Breast epithelium (tissue), 3 donors: Measurements from ENCODE around the gene AKR1D1.

Experiments used
- POLR2A ChIP-seq: fragments of 450-650 bp; IDR thresholded peaks from one replicate; pipeline ENCODE4 v1.6.1; 2016; ENCODE audit warnings: antibody characterized with exemption, mild to moderate bottlenecking, moderate library complexity
- POLR2AphosphoS5 ChIP-seq, 3 donors: sonication (generic); formaldehyde crosslinking; IDR thresholded peaks; one replicate each; pipeline ENCODE4 v1.6.1; 2017; ENCODE audit warnings: antibody characterized with exemption in 3 of 3
- TF ChIP-seq, protein P1 (sequence below), 3 donors: fragments of 450-650 bp; IDR thresholded peaks; one replicate each; pipeline ENCODE4 v1.5.1; 2016 to 2017; ENCODE audit warnings: antibody characterized with exemption in 3 of 3, mild to moderate bottlenecking in 3 of 3, moderate library complexity in 3 of 3

GRCh38 chr7:138074121-138074520 lies 2.1 kb upstream of the AKR1D1 start:
- TF ChIP-seq, protein P1, sequence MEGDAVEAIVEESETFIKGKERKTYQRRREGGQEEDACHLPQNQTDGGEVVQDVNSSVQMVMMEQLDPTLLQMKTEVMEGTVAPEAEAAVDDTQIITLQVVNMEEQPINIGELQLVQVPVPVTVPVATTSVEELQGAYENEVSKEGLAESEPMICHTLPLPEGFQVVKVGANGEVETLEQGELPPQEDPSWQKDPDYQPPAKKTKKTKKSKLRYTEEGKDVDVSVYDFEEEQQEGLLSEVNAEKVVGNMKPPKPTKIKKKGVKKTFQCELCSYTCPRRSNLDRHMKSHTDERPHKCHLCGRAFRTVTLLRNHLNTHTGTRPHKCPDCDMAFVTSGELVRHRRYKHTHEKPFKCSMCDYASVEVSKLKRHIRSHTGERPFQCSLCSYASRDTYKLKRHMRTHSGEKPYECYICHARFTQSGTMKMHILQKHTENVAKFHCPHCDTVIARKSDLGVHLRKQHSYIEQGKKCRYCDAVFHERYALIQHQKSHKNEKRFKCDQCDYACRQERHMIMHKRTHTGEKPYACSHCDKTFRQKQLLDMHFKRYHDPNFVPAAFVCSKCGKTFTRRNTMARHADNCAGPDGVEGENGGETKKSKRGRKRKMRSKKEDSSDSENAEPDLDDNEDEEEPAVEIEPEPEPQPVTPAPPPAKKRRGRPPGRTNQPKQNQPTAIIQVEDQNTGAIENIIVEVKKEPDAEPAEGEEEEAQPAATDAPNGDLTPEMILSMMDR (IDR thresholded peaks at IDR 0.05) = no peak
- TF ChIP-seq POLR2A (no peak), POLR2AphosphoS5 (IDR thresholded peaks at IDR 0.05) (no peak)
